Left ventricle myocardium inferior (tissue), 1 donor: Measurements from ENCODE around the gene MFAP1. TPM values are rescaled to one million over a fixed set of nuclear protein-coding genes. Genes with fewer than 3 reads are reported as not detected.
A peak's percentile ranks its signal among the peaks of the same experiment; 100 is the strongest.

Experiments
- DNase-seq: peaks from one replicate; pipeline ENCODE4 v3.0.0-alpha.2; 2020
- H3K27ac ChIP-seq: fragments of 200-600 bp; replicated peaks from 2 replicates; pipeline ENCODE4 v1.8.0; 2021
- H3K27me3 ChIP-seq: fragments of 200-600 bp; 2 replicates; pipeline ENCODE4 v1.8.0; 2021; ENCODE audit warnings: low read depth
- H3K36me3 ChIP-seq: fragments of 200-600 bp; 2 replicates; pipeline ENCODE4 v1.8.0; 2021
- H3K4me1 ChIP-seq: fragments of 200-600 bp; 2 replicates; pipeline ENCODE4 v1.8.0; 2021
- H3K4me3 ChIP-seq: fragments of 200-600 bp; 2 replicates; pipeline ENCODE4 v1.8.0; 2021; ENCODE audit warnings: mild to moderate bottlenecking, moderate library complexity
- H3K9me3 ChIP-seq: fragments of 200-600 bp; replicated peaks from 2 replicates; pipeline ENCODE4 v1.8.0; 2021
- intact Hi-C: fragments of 100-400 bp; cut with micrococcal nuclease; formaldehyde crosslinking; loops from one replicate; pipeline ENCODE4 v1.11.0; 2022
- microRNA-seq: library from miRNA; unstranded; fragments of <30 nt; microRNA quantifications from one replicate; pipeline ENCODE4 v1.2.0, GENCODE V29; 2020
- total RNA-seq: library from RNA; stranded (reverse); fragmentation: NEBNext Ultra II Directional; extraction: Animal tissue kit (Norgen Biotek cat#: 25700); gene quantifications from one replicate; pipeline ENCODE4 v1.2.1, GENCODE V29; 2021
- TF ChIP-seq, protein P1 (sequence below): fragments of 200-600 bp; IDR thresholded peaks from 2 replicates; pipeline ENCODE4 v1.8.0; 2021; ENCODE audit warnings: antibody characterized with exemption, mild to moderate bottlenecking, borderline replicate concordance
- donor health status: DM: no; HTN: yes; CAD: no; lungs with severe emphysema.

Gene MFAP1
- total RNA-seq, 1 donor from 2014 or later, result 20.4 TPM

DNA sequence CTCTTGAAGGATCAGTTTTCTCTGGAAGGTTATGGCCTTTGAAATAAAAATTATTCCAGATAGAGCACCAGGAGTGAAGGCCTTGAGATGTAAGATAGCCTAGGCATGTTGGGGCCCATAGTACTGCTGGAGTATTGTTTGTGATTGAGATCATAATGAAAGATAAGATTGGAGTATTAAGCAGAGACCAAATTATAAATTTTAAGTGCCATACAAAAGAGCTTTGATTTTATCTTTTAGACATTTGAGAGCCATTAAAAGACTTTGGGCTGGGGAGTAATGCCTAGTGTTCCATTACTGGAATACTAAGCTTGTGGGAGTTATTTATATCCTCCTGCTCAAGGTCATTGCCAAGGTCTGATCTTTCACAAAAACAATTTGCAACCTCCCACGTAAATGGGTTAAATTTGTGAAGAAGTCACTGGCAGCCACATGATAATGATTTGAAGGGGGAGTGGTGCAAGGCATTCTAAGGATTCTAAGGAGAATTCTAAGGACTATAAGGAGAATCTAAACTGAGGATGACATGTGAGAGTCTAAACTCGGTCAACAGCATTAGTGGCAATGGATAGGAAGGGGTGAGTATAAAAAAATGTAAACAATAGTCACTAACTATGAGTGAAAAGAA, 60.6 kb downstream of the MFAP1 start:
- Histone ChIP-seq H3K4me3 (no peak overlapping the region), H3K9me3 (no peaks in the 10 kb centered on the region), H3K36me3 (peaks cover 100% of the 10 kb centered on the region), H3K27me3 (no peaks in the 10 kb centered on the region), H3K4me1 (peaks cover 9% of the 10 kb centered on the region), H3K27ac (peak overlapping the region; percentile 12)
- intact Hi-C loops, result no loop called here
- TF ChIP-seq, protein P1, sequence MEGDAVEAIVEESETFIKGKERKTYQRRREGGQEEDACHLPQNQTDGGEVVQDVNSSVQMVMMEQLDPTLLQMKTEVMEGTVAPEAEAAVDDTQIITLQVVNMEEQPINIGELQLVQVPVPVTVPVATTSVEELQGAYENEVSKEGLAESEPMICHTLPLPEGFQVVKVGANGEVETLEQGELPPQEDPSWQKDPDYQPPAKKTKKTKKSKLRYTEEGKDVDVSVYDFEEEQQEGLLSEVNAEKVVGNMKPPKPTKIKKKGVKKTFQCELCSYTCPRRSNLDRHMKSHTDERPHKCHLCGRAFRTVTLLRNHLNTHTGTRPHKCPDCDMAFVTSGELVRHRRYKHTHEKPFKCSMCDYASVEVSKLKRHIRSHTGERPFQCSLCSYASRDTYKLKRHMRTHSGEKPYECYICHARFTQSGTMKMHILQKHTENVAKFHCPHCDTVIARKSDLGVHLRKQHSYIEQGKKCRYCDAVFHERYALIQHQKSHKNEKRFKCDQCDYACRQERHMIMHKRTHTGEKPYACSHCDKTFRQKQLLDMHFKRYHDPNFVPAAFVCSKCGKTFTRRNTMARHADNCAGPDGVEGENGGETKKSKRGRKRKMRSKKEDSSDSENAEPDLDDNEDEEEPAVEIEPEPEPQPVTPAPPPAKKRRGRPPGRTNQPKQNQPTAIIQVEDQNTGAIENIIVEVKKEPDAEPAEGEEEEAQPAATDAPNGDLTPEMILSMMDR, result no peak
- no peak for DNase-seq

DNA sequence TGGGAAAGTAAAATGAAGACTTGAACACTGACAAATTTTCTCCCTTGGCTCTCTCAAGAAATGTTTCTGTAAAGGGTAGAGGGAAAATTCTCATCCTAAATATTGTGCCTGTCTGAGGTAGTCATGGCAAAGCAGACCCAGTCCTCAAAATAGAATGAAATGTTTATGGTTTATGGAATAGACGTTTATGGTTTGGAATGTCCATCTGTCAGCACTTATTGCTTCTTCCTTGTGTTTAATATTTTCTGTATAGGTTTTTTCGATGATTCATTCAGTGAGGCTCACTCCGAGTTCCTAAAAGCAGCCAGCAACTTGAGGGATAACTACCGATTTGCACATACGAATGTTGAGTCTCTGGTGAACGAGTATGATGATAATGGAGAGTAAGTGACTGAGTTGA, 61.7 kb downstream of the MFAP1 start:
- Histone ChIP-seq H3K27ac (no peak overlapping the region), H3K9me3 (no peaks in the 10 kb centered on the region), H3K36me3 (peaks cover 100% of the 10 kb centered on the region), H3K4me1 (peaks cover 9% of the 10 kb centered on the region), H3K4me3 (no peak overlapping the region), H3K27me3 (no peaks in the 10 kb centered on the region)
- intact Hi-C loops, result no loop called here
- DNase-seq, result no peak
- TF ChIP-seq, protein P1, result no peak

Small RNA genes lying within 50 kb of the gene (microRNA-seq; reads per million reads assigned to microRNA genes)
- gene MIR1282, result not detected

Other genes with a start within 250 kb of the MFAP1 start
- gene PPIP5K1, start 234.5 kb downstream of the MFAP1 start, total RNA-seq, result 12.8 TPM
- not detected for gene CKMT1B, start 230.7 kb downstream of the MFAP1 start, total RNA-seq
- not detected for gene STRC, start 205.9 kb downstream of the MFAP1 start, total RNA-seq
- 1.2 TPM for gene CATSPER2, start 175.8 kb downstream of the MFAP1 start, total RNA-seq
- gene CKMT1A, start 130.8 kb downstream of the MFAP1 start, total RNA-seq, result not detected
- gene PDIA3, start 78.3 kb downstream of the MFAP1 start, total RNA-seq, result 154 TPM
- gene ELL3, start 47.7 kb downstream of the MFAP1 start, total RNA-seq, result 0.82 TPM
- gene SERF2, start 32.4 kb downstream of the MFAP1 start, total RNA-seq, result 900 TPM
- 0.44 TPM for gene SERINC4, start 24.5 kb downstream of the MFAP1 start, total RNA-seq
- 17.9 TPM for gene HYPK, start 24.1 kb downstream of the MFAP1 start, total RNA-seq
- 1.8 TPM for gene WDR76, start 2.3 kb upstream of the MFAP1 start, total RNA-seq